HL-60 (cell line): Measurements from ENCODE around the gene ARIH2.

Source experiments
- CTCF ChIP-seq: IDR thresholded peaks from one replicate; pipeline ENCODE4 v1.5.1; 2011; ENCODE audit warnings: low read length, control low read depth, inconsistent platforms; ENCODE audit not compliant: insufficient read depth
- POLR2AphosphoS5 ChIP-seq: IDR thresholded peaks from 2 replicates; pipeline ENCODE4 v1.6.1; 2012; ENCODE audit warnings: low read depth

- TF ChIP-seq CTCF, result no peak
- no peak for TF ChIP-seq POLR2AphosphoS5
These were observed 43.7 kb downstream of the ARIH2 start for GRCh38 chr3:48962340-48962739.
